Fibroblast of peridontal ligament (primary cell): ENCODE results near the gene GPR152.

Source experiments
- DNase-seq: peaks from one replicate; pipeline ENCODE4 v3.0.0-alpha.2; 2010; ENCODE audit errors: extremely low read depth

The GPR152 gene, protein sequence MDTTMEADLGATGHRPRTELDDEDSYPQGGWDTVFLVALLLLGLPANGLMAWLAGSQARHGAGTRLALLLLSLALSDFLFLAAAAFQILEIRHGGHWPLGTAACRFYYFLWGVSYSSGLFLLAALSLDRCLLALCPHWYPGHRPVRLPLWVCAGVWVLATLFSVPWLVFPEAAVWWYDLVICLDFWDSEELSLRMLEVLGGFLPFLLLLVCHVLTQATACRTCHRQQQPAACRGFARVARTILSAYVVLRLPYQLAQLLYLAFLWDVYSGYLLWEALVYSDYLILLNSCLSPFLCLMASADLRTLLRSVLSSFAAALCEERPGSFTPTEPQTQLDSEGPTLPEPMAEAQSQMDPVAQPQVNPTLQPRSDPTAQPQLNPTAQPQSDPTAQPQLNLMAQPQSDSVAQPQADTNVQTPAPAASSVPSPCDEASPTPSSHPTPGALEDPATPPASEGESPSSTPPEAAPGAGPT

DNA sequence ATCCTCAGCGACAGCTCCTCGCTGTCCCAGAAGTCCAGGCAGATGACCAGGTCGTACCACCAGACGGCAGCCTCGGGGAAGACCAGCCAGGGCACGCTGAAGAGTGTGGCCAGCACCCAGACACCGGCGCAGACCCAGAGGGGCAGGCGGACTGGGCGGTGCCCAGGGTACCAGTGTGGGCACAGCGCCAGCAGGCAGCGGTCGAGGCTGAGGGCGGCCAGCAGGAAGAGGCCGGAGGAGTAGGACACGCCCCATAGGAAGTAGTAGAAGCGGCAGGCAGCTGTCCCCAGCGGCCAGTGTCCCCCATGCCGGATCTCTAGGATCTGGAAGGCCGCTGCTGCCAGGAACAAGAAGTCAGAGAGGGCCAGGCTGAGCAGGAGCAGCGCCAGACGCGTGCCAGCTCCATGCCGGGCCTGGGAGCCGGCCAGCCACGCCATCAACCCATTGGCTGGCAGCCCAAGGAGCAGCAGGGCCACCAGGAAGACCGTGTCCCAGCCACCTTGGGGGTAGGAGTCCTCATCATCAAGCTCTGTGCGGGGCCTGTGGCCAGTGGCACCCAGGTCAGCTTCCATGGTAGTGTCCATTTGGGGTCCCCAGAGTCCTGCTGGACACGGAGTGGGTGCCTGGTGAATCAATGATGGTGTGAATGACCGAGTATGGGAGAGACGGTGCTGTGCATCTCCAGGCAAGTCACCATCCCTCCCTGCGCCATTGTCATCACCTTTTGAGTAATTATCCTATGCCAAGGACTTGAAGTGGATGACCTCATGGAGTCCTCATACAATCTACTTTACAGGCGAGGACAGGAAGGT is at the start of gene GPR152:
Gene GPR152 (minus strand): TSS at position 589 of the 812 bp plus-strand sequence. CDS start 5 bp downstream, at position 584.
- DNase-seq: no peak

DNA sequence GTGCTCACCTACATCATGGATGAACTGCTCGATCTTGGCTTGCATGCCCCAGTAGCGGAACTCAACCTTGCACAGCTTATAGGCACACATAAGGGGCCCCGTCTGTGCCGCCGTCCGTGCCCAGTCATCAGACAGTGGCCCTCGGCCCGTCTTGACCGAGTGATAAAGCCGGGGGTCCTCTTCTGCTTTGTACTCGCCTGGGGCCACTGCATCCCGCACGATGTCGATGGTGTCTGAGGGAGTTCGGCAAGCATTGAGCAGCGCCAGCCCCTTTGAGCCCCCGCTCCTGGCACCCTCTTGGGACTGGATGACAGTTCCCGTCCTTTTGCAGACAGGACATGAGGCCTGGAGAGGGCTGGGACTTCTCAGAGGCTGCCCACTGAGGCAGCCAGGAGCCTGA is 49.3 kb upstream of the GPR152 start:
- DNase-seq: no peak

DNA sequence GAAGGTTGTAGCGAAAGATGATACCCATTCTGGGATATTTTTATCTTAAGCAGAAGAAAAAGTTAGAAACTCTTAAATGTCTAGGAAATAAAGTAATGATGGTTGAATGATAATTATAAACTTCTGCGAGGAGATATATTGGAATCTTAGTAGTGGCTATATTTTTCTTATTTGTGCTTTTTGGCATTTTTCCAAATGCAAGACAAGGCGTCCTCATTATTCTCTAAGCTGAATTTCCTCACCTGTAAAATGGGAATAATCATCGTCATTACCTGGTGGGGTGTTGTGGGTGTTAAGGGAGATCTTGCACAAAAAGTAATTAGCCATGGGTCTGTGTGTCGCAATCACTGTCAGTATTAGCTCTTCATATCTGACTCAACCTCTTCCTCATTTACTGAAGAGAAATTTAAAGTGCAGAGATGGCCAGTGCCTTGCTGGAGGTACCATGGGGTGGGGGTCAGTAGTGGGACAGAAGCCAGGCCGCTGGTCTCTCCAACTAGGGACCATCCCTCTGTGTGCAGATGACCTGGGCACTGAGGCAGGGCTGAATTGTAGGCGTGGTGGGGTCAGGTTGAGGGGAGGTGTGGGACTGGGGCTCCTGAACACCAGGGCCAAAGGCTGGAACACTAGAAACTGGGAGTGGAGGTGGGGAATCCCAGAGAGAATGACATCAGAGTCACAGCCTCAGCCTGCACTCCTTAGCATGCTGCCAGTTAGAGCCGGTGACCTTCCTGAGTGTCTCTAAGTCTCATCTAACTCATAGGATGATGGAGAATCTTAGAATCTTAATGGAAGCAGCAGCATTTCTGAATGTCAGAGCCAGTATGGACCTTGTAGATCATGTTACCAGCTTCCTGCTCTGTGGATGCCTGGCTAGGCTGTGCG is 48.5 kb upstream of the GPR152 start:
- no peak for DNase-seq

DNA sequence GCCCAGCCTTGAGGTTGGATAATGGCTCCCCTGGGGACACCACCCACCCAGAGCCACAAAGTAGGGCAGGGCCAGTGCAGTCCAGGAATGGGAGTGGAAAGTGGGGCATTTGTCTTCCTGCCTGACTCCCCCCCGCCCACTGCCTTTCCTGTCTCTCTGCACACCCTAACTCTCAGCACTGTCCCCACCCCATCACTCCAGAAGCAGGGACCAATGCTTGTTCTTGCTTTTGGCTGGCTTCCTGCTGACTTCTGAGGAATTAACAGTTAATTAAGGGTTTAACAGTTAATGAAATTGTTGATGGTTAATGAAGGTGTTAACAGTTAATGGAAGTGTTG is 47.9 kb upstream of the GPR152 start:
- no peak for DNase-seq

DNA sequence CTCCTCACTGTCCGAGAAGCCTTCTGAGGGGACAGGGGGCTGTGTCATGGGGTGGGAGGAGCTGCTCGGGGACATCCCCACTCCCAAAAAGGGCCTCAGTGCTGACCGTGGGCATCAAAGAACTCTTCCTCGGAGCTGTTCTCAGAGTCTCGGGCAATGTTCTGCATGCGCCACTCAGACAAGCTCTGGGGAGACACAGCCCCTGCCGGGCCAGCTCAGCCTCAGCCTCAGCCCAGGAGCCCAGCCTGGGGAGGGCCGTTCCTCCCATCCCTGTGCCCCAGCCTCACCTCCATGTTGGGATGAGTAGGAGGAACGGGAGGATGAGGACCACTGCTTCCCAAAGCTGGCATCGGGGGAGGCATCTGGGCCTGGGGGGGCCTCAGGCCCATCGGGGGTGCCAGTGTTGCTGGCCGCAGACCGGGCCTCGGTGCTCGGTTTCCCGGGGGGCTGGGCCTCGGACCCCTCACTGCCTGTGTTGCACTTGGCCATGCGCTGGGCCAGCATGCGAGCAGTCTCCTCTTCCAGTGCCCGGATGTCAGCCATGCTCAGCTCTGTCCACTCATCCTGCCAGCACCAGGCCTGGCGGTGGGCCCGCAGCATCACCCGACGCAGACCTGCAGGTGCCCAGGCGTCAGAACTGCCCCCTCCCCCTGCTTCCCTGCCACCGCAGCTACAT is 47.4 kb upstream of the GPR152 start:
- DNase-seq: no peak

DNA sequence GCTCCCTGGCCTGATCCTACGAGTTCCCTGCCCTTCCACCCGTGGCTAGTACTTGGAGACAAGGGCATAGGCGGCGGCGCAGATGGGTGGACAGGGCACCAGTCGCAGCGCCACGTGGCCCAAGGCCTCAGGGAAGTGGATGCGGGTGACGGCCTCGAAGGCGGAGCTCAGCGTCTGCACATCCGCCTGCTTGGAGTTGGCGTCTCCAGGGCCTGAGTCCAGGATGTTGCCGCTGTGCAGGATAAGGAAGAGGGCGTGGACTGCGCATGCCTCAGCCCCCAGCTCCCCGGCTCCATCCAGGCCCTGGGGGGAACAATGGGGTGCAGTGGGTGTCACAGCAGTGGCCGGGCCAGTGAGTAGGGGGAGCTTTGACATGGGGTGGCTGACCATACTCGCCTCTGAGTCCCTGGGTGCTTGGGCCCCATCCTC is 46.0 kb upstream of the GPR152 start:
- DNase-seq: no peak

DNA sequence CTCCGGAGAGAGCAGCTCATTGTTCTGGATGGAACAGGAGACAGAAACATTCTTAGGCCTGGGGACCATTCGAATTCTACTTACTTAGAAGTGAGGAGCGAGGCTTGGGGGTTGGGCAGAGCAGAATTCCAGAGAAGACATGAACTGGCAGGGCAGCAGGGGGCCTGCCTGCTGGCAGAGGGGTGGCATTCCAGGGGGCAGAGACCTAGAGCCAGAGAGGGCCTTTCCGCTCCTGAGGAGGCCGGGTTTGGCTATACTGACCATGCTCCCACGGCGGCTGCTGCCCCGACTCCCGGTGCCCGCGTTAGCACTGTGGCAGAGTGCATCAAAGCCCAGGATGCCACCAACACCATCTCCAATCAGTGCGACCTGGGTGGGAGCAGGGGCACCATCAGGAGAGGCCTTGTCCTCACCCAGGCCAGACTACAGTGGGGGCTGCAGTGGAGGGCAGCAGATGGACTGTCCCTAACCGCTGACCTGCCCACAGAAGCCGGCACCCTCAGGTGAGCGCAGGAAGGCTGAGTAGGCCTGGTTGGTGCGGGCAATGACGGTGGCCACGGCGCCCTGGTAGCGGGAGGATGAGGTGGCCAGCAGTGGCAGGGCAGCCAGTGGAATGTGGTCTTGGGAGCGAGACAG is 45.2 kb upstream of the GPR152 start:
- DNase-seq: no peak

DNA sequence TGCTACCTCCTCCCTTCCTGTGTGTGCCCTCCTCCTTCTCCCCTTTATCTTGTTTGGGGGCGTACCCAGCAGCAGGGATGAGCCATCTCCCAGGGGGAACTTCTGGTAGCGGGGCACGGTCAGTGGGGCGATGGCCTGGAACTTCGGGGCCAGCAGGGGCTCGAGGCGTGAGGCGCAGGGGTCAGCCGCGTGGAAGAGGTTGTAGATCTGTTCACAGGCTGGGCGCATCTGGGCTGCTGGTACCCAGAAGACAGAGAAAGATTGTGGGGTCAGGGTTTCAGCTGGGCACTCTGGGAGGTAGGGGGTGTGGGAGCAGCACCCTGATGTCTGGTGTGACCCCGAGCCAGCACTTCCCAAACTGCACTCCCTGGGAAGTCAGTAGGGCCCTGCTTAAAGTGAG is 43.6 kb upstream of the GPR152 start:
- no peak for DNase-seq

DNA sequence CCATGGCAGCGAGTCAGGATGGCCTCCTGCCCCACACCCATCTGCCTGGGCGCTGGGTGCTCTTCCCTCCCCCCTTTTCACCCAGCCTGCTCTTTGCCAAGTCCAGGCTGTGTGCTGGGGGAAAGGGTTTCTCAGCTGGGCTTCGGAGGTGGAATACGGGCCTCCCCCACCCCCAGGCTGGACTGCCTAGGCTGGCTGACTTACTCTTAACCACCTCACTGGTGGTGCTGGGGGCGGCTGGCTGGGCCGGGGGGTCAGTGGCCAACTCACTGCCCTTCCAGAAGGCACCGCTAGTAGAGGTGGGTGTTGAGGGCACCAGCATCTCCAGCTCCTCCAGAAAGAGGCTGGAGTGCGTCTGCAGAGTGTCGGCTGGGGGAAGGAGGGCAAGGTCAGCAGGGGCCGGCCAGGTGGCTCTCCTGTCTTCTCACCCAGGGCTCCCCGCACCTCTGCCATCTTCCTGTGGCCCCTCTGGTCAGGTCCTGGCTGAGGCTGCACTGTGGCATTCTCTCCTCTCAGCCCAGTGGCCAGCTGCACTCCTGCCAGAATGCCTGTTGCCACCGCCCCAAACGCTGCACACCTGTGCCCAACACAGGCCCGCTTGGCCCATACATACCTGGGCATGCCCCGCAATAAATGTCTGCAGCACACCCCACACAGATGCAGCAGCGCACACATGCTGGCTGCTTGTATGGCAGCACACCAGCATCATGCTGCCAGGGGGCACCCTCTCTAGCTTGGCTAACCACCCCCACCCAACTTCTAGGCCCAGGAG is 42.9 kb upstream of the GPR152 start:
- no peak for DNase-seq

DNA sequence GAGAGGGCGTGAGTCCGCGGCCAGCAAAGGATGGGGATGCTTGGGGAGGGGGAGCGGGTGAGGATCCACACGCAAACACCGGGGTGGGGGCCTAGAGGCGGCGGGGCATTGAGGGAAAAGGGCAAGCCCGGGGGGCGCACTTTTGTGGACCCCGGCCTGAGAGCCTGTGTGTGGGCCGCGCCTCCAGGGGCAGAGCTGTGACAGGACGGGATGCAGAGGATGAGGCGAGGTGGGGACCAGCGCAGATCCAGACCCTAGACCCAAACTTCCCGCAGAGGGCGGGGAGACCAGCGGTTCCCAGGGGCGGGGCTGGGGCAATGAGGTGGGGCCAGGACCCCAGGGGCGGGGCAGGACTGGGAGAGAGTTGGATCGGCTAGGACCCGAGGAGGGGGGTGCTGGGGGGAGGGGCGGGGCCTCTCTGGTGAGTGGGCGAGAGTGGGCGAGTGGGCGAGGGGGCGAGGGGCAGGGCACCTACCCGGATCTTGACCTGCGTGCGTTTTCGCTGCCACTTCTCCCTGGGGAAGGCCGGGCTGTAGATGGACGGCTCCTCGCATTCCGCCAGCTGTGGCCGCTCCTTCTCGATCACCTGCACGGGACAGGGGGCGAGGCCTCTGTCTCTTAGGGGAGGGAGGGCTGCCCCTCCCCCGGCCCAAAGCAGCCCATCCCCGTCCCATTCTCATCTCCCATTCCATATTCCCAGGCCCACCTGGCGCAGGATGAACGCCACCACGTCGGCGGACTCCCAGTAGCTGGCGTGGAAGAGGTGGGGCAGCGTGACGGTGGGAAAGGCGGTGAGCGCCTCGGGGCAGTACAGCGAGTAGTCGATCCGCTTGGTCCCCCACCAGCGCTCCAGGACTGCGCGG is 42.1 kb upstream of the GPR152 start:
- no peak for DNase-seq

DNA sequence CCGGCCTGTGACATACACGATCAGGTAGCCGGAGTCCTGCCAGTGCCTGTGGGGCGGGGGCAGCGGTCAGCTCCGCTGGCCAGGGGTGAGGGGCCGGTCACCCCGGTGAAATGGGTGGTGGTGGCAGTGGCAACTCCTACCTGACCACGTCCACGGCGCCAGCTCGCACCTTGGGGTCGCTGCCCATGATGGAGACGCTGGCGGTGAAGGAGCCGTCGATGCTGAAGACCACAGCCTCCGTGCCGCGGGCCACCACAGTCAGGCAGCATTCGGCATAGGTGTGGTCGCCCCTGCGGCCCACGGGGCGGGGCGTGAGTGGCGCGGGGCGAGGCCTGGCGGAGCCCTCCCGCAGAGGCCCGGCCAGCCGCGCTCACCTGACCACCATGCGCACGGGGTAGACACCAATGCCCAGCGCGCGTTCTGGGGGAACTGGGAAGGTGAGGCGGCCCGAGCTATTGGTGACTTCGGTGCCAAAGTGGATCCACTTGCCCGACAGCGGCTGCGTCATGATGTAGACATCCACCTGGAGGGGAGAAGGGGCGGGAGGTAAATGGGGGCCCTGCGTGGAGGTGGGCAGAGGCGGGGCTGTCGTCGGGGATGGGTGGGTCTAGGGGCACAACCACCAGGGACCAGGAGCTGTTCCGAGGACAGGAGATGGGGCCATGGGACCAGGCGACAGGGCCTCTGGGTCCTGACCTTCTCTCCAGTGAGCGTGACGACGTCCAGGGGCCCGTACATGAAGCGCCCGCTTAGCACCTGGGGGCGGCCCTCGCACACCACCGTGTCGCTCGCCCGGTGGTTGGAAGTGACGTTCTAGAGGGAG is 41.2 kb upstream of the GPR152 start:
- DNase-seq: no peak

DNA sequence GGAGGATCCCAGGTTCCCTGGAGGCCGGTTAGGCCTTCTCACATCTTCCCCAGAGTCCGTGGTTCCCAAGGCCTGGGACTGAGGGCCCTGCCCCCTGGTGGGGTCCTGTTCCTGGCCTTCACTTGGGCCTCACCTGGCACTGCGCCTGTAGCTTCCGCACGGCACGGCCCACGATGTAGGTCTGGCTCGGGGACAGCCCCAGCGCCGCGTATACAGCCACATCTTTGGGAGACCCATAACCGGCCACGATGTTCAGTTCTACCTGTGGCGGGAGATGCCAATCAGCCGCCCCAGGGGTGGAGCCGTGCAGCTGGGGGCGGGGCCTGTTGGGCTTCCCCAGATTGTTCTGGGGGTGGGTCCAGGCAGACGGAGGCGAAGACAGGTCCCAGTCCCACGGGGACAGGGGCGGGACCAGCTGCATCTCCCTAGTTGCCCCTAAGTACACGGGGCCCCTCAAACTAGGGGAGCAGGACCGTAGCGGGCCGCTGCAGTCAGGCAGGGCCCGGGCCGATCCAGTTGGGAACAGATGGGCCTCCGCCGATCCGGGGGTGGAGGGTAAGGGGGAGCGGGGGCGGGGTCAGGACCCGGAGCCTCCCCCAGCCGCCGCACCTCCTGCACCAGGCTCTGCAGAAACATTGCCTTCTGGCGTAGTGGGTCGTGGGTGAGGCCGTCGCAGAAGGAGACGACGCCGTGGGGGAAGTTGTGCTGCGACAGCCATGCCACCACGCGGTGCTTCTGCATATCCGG is 40.4 kb upstream of the GPR152 start:
- no peak for DNase-seq

DNA sequence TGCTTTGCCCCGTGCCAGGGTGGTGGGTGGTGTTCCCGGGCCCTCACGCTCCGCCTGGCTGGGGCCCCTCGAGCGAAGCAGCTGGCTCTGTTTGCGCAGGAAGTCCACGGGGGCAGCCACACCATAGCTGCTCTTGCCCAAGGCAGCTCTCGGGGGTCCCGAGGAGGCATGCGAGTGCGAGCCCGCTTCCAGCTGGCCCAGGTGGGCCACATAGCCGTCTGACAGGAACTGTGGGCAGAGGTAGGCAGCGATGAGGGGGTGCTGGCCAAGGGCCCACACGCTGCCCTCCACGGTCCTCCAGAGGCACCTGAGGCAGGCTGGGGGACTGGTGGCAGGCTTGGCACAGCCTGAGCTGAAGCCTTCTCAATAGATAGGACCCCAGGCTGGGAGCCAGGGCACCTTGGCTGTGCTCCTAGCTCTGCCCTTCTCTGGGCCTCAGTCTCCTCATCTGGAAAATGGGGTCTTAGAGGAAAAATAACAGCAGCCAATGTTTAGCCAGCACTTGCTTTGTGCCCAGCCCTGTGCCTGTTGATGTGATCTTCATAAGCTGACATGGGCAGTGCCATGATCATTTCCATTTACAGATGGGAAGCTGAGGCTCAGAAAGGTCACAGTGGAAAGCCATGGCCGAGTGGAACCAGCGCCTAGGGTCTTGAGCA is 39.7 kb upstream of the GPR152 start:
- no peak for DNase-seq

DNA sequence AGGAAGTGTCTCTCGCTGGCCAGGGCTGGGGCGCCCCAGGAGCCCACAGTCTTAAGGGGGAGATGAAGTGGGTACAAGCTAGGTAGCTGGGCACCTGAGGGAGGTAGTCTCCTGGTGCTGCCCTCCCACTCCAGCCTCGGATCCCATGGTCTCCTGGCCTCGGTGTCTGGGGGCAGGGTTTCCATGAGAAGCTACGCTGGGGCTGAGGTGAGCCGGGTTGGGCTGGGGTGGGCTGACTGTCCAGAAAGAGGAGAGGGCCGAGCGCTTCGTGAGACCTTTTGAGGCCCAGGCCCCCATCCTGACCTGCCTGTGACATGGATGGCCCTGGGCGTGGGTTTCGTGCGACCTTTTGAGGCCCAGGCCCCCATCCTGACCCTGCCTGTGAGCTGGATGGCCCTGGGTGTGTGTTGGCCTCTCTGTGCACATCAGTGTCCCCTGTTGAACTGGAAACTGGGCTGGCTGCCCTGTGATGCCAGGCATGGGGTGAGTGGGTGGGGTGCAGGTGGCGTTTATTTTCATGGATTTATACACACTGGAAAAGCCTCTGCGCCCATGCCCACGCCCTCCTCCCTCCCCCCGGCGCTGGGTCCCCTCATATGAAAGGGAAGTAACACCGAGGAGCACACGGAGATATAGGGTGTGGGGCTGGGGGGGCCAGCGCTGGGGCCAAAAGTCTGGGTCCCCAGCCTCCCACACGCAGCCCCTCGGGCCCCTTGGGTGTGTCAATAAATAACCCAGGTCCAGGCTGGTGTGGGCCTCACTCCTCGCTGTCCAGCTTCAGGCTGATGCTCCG is 38.9 kb upstream of the GPR152 start:
- DNase-seq: no peak

DNA sequence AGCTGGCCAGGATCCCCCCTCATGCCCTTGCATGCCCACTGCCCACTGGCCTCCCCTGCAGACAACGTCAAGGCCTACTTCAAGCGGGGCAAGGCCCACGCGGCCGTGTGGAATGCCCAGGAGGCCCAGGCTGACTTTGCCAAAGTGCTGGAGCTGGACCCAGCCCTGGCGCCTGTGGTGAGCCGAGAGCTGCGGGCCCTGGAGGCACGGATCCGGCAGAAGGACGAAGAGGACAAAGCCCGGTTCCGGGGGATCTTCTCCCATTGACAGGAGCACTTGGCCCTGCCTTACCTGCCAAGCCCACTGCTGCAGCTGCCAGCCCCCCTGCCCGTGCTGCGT is 38.2 kb upstream of the GPR152 start:
- DNase-seq: no peak
